Astrocyte (in vitro differentiated cells and primary cell): Measurements from ENCODE around the gene EDARADD. TPM values are rescaled to one million over a fixed set of nuclear protein-coding genes. Genes with fewer than 3 reads are reported as not detected.

Experiments used
- DNase-seq: peaks from one replicate; pipeline ENCODE4 v3.0.0-alpha.2; 2010; ENCODE audit warnings: low read depth
- FAIRE-seq: peaks from 2 replicates; lab custom pipeline; 2011; peaks lifted over from hg19 to GRCh38; lab: Jason Lieb, UNC
- H2AFZ ChIP-seq: 2 replicates; pipeline ENCODE4 v1.6.0; 2012; ENCODE audit warnings: low read depth, low read length, inconsistent platforms
- H3K27ac ChIP-seq: 2 replicates; pipeline ENCODE4 v1.5.1; 2011; ENCODE audit warnings: low read depth, low read length, inconsistent platforms
- H3K27me3 ChIP-seq: 2 replicates; pipeline ENCODE4 v1.6.0; 2011; ENCODE audit warnings: low read length, inconsistent platforms; ENCODE audit not compliant: insufficient read depth
- H3K36me3 ChIP-seq: 2 replicates; pipeline ENCODE4 v1.5.1; 2011; ENCODE audit warnings: low read length, inconsistent platforms; ENCODE audit not compliant: insufficient read depth
- H3K4me1 ChIP-seq: 2 replicates; pipeline ENCODE4 v1.5.1; 2011; ENCODE audit warnings: low read length, inconsistent platforms; ENCODE audit not compliant: insufficient read depth
- H3K4me2 ChIP-seq: 2 replicates; pipeline ENCODE4 v1.6.0; 2012; ENCODE audit warnings: low read length, inconsistent platforms
- H3K4me3 ChIP-seq: 2 replicates; pipeline ENCODE4 v1.5.1; 2011; ENCODE audit warnings: low read depth, mild to moderate bottlenecking, low read length, inconsistent platforms; ENCODE audit not compliant: insufficient read depth
- H3K79me2 ChIP-seq: 2 replicates; pipeline ENCODE4 v1.6.0; 2012; ENCODE audit warnings: mild to moderate bottlenecking, low read length, inconsistent platforms; ENCODE audit not compliant: insufficient read depth
- H3K9ac ChIP-seq: 2 replicates; pipeline ENCODE4 v1.6.0; 2012; ENCODE audit warnings: mild to moderate bottlenecking, low read length, inconsistent platforms
- H3K9me3 ChIP-seq: 2 replicates; pipeline ENCODE4 v1.5.1; 2012; ENCODE audit warnings: low read depth, mild to moderate bottlenecking, low read length, inconsistent platforms; ENCODE audit not compliant: insufficient read depth
- H4K20me1 ChIP-seq: 2 replicates; pipeline ENCODE4 v1.6.0; 2012; ENCODE audit warnings: low read length, inconsistent platforms; ENCODE audit not compliant: insufficient read depth
- H3K27ac Mint-ChIP-seq: one replicate; pipeline ENCODE4 v1.8.0; 2021; ENCODE audit warnings: mild to moderate bottlenecking, mixed read lengths; ENCODE audit not compliant: unreplicated experiment
- H3K27me3 Mint-ChIP-seq: one replicate; pipeline ENCODE4 v1.8.0; 2021; ENCODE audit warnings: low read depth, mixed read lengths; ENCODE audit not compliant: unreplicated experiment
- H3K36me3 Mint-ChIP-seq: one replicate; pipeline ENCODE4 v1.8.0; 2021; ENCODE audit warnings: low read depth, mixed read lengths; ENCODE audit not compliant: unreplicated experiment
- H3K4me1 Mint-ChIP-seq: one replicate; pipeline ENCODE4 v1.8.0; 2021; ENCODE audit warnings: low read depth, mixed read lengths; ENCODE audit not compliant: unreplicated experiment
- H3K4me3 Mint-ChIP-seq: one replicate; pipeline ENCODE4 v1.8.0; 2021; ENCODE audit warnings: mild to moderate bottlenecking, moderate library complexity, mixed read lengths; ENCODE audit not compliant: unreplicated experiment
- H3K9me3 Mint-ChIP-seq: one replicate; pipeline ENCODE4 v1.8.0; 2021; ENCODE audit warnings: mild to moderate bottlenecking, mixed read lengths; ENCODE audit not compliant: unreplicated experiment
- EZH2 ChIP-seq: IDR thresholded peaks from 2 replicates; pipeline ENCODE4 v1.6.1; 2012; ENCODE audit warnings: mild to moderate bottlenecking, low read length, inconsistent platforms; ENCODE audit not compliant: insufficient read depth
- total RNA-seq: library from RNA; stranded (reverse); gene quantifications from 2 replicates; pipeline ENCODE4 v1.2.1, GENCODE V29; 2021
- TF ChIP-seq, protein P1 (sequence below): IDR thresholded peaks from 2 replicates; pipeline ENCODE4 v1.5.1; 2011; ENCODE audit warnings: low read depth, mild to moderate bottlenecking, inconsistent platforms, low read length, moderate library complexity; ENCODE audit not compliant: insufficient read depth

The EDARADD gene
- total RNA-seq, 1 donor from 2014 or later: 0.98 TPM

GRCh38 chr1:236401698-236402097, 7.6 kb downstream of the EDARADD start:
- no peak overlapping the region for H3K9ac ChIP-seq
- no peaks in the 10 kb centered on the region for H3K4me1 ChIP-seq
- no peak overlapping the region for H3K27ac ChIP-seq
- no peaks in the 10 kb centered on the region for H3K79me2 ChIP-seq
- no peak for DNase-seq
- no peaks in the 10 kb centered on the region for H4K20me1 ChIP-seq
- no peak for FAIRE-seq
- peaks cover 4% of the 10 kb centered on the region for H3K36me3 Mint-ChIP-seq
- H3K9me3 Mint-ChIP-seq: peaks cover 3% of the 10 kb centered on the region
- H3K4me2 ChIP-seq: no peak overlapping the region
- H3K27ac Mint-ChIP-seq: no peak overlapping the region
- no peaks in the 10 kb centered on the region for H3K9me3 ChIP-seq
- H3K36me3 ChIP-seq: no peaks in the 10 kb centered on the region
- no peak overlapping the region for H3K4me3 Mint-ChIP-seq
- no peak overlapping the region for H2AFZ ChIP-seq
- H3K4me1 Mint-ChIP-seq: peaks cover 4% of the 10 kb centered on the region
- H3K4me3 ChIP-seq: no peak overlapping the region
- H3K27me3 Mint-ChIP-seq: peaks cover 26% of the 10 kb centered on the region
- TF ChIP-seq EZH2: no peak
- TF ChIP-seq, protein P1, sequence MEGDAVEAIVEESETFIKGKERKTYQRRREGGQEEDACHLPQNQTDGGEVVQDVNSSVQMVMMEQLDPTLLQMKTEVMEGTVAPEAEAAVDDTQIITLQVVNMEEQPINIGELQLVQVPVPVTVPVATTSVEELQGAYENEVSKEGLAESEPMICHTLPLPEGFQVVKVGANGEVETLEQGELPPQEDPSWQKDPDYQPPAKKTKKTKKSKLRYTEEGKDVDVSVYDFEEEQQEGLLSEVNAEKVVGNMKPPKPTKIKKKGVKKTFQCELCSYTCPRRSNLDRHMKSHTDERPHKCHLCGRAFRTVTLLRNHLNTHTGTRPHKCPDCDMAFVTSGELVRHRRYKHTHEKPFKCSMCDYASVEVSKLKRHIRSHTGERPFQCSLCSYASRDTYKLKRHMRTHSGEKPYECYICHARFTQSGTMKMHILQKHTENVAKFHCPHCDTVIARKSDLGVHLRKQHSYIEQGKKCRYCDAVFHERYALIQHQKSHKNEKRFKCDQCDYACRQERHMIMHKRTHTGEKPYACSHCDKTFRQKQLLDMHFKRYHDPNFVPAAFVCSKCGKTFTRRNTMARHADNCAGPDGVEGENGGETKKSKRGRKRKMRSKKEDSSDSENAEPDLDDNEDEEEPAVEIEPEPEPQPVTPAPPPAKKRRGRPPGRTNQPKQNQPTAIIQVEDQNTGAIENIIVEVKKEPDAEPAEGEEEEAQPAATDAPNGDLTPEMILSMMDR: no peak
- peaks cover 6% of the 10 kb centered on the region for H3K27me3 ChIP-seq

- Mint-ChIP-seq H3K27ac (no peak overlapping the region), H3K36me3 (no peaks in the 10 kb centered on the region), H3K27me3 (peaks cover 15% of the 10 kb centered on the region), H3K9me3 (no peaks in the 10 kb centered on the region), H3K4me3 (no peak overlapping the region), H3K4me1 (peaks cover 4% of the 10 kb centered on the region)
- DNase-seq (no peak), FAIRE-seq (no peak)
- H3K4me2 ChIP-seq: no peak overlapping the region
- TF ChIP-seq, protein P1: no peak
- TF ChIP-seq EZH2: no peak
- no peaks in the 10 kb centered on the region for H3K79me2 ChIP-seq
- H3K4me3 ChIP-seq: no peak overlapping the region
- H4K20me1 ChIP-seq: no peaks in the 10 kb centered on the region
- no peak overlapping the region for H3K9ac ChIP-seq
- H3K36me3 ChIP-seq: no peaks in the 10 kb centered on the region
- no peak overlapping the region for H3K27ac ChIP-seq
- no peak overlapping the region for H2AFZ ChIP-seq
- H3K27me3 ChIP-seq: no peaks in the 10 kb centered on the region
- H3K9me3 ChIP-seq: no peaks in the 10 kb centered on the region
- H3K4me1 ChIP-seq: no peaks in the 10 kb centered on the region
These were observed 10.0 kb downstream of the EDARADD start for GRCh38 chr1:236403905-236404696.

GRCh38 chr1:236407059-236407458, 13.0 kb downstream of the EDARADD start:
- Mint-ChIP-seq H3K36me3 (peaks cover under 1% of the 10 kb centered on the region), H3K9me3 (no peaks in the 10 kb centered on the region), H3K4me3 (no peak overlapping the region), H3K4me1 (no peaks in the 10 kb centered on the region), H3K27me3 (peaks cover 16% of the 10 kb centered on the region), H3K27ac (no peak overlapping the region)
- Histone ChIP-seq H3K4me3 (no peak overlapping the region), H3K4me1 (no peaks in the 10 kb centered on the region), H3K79me2 (no peaks in the 10 kb centered on the region), H3K4me2 (no peak overlapping the region), H2AFZ (no peak overlapping the region), H4K20me1 (no peaks in the 10 kb centered on the region), H3K36me3 (no peaks in the 10 kb centered on the region), H3K9ac (no peak overlapping the region), H3K27ac (no peak overlapping the region), H3K27me3 (no peaks in the 10 kb centered on the region), H3K9me3 (no peaks in the 10 kb centered on the region)
- TF ChIP-seq, protein P1: no peak
- FAIRE-seq (no peak), DNase-seq (no peak)
